Adrenal gland (tissue), 12 donors: ENCODE measurements around the gene SP100. TPM values are rescaled to one million over a fixed set of nuclear protein-coding genes. Genes with fewer than 3 reads are reported as not detected.

Experiments used
- DNase-seq, 7 donors: peaks; one replicate each; pipeline ENCODE4 v3.0.0-alpha.2; 2019 to 2020
- H3K27ac ChIP-seq, 5 donors: fragments of 200-600 bp; sonication (generic) in 4 of 5; 1 replicate in 3 of 5; 2 replicates in 2 of 5; pipeline versions ENCODE4 v1.5.1 to v1.8.0; 2016 to 2020; ENCODE audit warnings: mild to moderate bottlenecking in 1 of 5
- H3K27me3 ChIP-seq: fragments of 200-600 bp; 2 replicates; pipeline ENCODE4 v1.8.0; 2021
- H3K36me3 ChIP-seq, 2 donors: fragments of 200-600 bp; replicated peaks in 1 of 2; 1 replicate in 1 of 2; 2 replicates in 1 of 2; pipeline versions ENCODE4 v1.5.1 to v1.8.0; 2018 to 2022
- H3K4me1 ChIP-seq, 2 donors: fragments of 200-600 bp; replicated peaks in 1 of 2; 1 replicate in 1 of 2; 2 replicates in 1 of 2; pipeline versions ENCODE4 v1.5.1 to v1.8.0; 2018 to 2021
- H3K4me3 ChIP-seq, 4 donors: fragments of 200-600 bp; sonication (generic) in 3 of 4; one replicate each; pipeline ENCODE4 v1.5.1; 2016 to 2018
- H3K9me3 ChIP-seq, 3 donors: fragments of 200-600 bp; sonication (generic) in 1 of 3; replicated peaks in 1 of 3; 1 replicate in 2 of 3; 2 replicates in 1 of 3; pipeline versions ENCODE4 v1.5.1 to v1.8.0; 2016 to 2021
- POLR2A ChIP-seq, 2 donors: fragments of 450-650 bp; IDR thresholded peaks; one replicate each; pipeline ENCODE4 v1.6.1; 2017; ENCODE audit warnings: antibody characterized with exemption in 2 of 2, mild to moderate bottlenecking in 2 of 2, moderate library complexity in 1 of 2
- WGBS, 4 donors: extraction: QIAGEN DNeasy Blood & Tissue Kit in 2 of 4; methylation state at CpG; one replicate each; pipeline versions ENCODE4 v1.1.5 to v1.1.7; 2013 to 2017; 5-methylcytosine and 5-hydroxymethylcytosine counted together
- intact Hi-C, 2 donors: fragments of 100-400 bp; cut with DNase I; formaldehyde crosslinking; loops; one replicate each; pipeline versions ENCODE4 v1.14.1 to v1.15.0; 2022 to 2023
- polyA plus RNA-seq, 3 donors: library from polyadenylated mRNA; stranded (reverse); fragments of 200-250 nt in 2 of 3; fragments of 350-450 nt in 1 of 3; fragmentation: Illumina TruSeq in 1 of 3; extraction: RNeasy Lipid Tissue Mini Kit (QIAGEN cat#74804) in 1 of 3; gene quantifications; one replicate each; pipeline ENCODE4 v1.2.3, GENCODE V29; 2013 to 2014
- total RNA-seq, 9 donors: library from RNA; depleted of rRNA in 4 of 9; stranded (reverse); fragments of >200 nt in 4 of 9; fragments of 120-200 nt in 1 of 9; fragmentation: NEBNext Ultra II Directional in 1 of 9; extraction: Animal tissue kit (Norgen Biotek cat#: 25700) in 1 of 9; gene quantifications; one replicate each; pipeline versions ENCODE4 v1.1.0 to v1.2.4, GENCODE V29; 2013 to 2023
- TF ChIP-seq, protein P1 (sequence below), 6 experiments: fragments of 450-650 bp in 4 of 6; fragments of 200-600 bp in 2 of 6; sonication (generic) in 1 of 6; IDR thresholded peaks; 1 replicate in 5 of 6; 2 replicates in 1 of 6; pipeline versions ENCODE4 v1.5.1 to v1.8.0; 2016 to 2021; ENCODE audit warnings: antibody characterized with exemption in 6 of 6, mild to moderate bottlenecking in 2 of 6, moderate library complexity in 1 of 6
- donor health status: healthy with polysubstance abuse.
- donor health status: Bipolar disorder and iron deficiency.
- donor health status: DM: yes; HTN: yes; CAD: no.
- donor health status: DM: no; HTN: no; CAD: no.
- donor health status: DM: no; HTN: no; CAD: no.
- donor health status: DM: yes; HTN: yes; CAD: no.

Gene SP100
- total and polyA plus RNA-seq, 12 donors, result 59.2 to 147 (median 99.9) TPM

DNA sequence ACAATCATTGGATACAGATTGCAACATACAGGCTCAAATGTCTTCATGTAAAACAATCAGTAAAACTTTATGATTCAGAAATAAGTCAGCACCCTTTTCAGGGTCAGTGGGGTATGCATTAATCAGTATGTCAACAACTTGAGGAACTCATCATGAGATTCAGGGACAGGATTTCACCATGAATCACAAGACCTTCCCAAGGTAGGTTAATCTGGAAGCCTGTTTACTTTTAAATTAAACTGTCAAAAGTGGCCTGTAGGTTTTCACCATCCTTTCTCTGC, 104.8 kb downstream of the SP100 start:
- Histone ChIP-seq H3K27me3 (no peaks in the 10 kb centered on the region), H3K4me1 (no peaks in the 10 kb centered on the region), H3K36me3 (no peaks in the 10 kb centered on the region), H3K27ac (no peak overlapping the region), H3K4me3 (no peak overlapping the region), H3K9me3 (no peaks in the 10 kb centered on the region)
- intact Hi-C loops, result no loop called here
- DNase-seq, result no peak
- TF ChIP-seq, protein P1, sequence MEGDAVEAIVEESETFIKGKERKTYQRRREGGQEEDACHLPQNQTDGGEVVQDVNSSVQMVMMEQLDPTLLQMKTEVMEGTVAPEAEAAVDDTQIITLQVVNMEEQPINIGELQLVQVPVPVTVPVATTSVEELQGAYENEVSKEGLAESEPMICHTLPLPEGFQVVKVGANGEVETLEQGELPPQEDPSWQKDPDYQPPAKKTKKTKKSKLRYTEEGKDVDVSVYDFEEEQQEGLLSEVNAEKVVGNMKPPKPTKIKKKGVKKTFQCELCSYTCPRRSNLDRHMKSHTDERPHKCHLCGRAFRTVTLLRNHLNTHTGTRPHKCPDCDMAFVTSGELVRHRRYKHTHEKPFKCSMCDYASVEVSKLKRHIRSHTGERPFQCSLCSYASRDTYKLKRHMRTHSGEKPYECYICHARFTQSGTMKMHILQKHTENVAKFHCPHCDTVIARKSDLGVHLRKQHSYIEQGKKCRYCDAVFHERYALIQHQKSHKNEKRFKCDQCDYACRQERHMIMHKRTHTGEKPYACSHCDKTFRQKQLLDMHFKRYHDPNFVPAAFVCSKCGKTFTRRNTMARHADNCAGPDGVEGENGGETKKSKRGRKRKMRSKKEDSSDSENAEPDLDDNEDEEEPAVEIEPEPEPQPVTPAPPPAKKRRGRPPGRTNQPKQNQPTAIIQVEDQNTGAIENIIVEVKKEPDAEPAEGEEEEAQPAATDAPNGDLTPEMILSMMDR (IDR thresholded peaks at IDR 0.05), result no peak
- TF ChIP-seq POLR2A (IDR thresholded peaks at IDR 0.05), result no peak

DNA sequence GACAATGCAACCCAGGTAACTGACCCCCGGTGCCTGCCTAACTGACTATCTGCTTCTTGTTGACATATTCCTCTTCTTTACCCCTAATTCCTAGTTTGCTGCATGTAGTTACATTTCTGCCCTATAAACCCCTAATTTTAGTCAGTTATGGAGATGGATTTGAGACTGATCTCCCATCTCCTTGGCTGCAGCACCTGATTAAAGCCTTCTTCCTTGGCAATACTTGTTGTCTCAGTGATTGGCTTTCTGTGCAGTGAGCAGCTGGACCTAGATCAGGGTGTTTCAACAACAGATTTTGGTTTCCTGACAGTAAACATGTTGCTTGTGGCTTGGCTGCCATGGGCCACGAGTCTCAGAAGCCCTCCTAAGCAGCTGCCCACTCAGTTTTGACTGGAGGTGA, 105.4 kb downstream of the SP100 start:
- Histone ChIP-seq H3K4me3 (no peak overlapping the region), H3K27me3 (no peaks in the 10 kb centered on the region), H3K27ac (no peak overlapping the region), H3K9me3 (no peaks in the 10 kb centered on the region), H3K36me3 (no peaks in the 10 kb centered on the region), H3K4me1 (no peaks in the 10 kb centered on the region)
- DNase-seq, result no peak
- no peak for TF ChIP-seq POLR2A (IDR thresholded peaks at IDR 0.05)
- TF ChIP-seq, protein P1 (IDR thresholded peaks at IDR 0.05), result no peak
- intact Hi-C loops, result no loop called here
- 85 to 100% (median 90%) methylated on average over 1 to 2 of the region's 2 CpGs for WGBS, 4 donors

DNA sequence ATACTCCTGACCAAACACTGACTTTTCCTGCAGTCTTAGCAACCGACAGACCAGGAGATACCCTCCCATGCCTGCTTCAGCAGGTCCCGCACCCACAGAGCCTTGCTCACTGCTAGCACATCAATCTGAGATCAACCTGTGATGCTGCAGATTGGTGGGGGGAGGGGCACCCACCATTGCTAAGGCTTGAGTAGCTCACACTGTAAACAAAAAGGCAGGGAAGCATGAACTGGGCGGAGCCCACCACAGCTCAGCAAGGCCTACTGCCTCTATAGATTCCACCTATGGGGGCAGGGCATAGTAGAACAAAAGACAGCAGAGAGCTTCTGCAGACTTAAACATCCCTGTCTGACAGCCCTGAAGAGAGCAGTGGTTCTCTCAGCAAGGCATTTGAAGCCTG, 109.7 kb downstream of the SP100 start:
- no peak for DNase-seq
- Histone ChIP-seq H3K27me3 (no peaks in the 10 kb centered on the region), H3K4me3 (no peak overlapping the region), H3K27ac (no peak overlapping the region), H3K4me1 (no peaks in the 10 kb centered on the region), H3K9me3 (peaks cover 0 to 9% (median 0%) of the 10 kb centered on the region in 3 donors), H3K36me3 (no peaks in the 10 kb centered on the region)
- no peak for TF ChIP-seq POLR2A (IDR thresholded peaks at IDR 0.05)
- TF ChIP-seq, protein P1 (IDR thresholded peaks at IDR 0.05), result no peak
- 89 to 100% (median 98%) methylated on average over 3 of the region's 3 CpGs for WGBS, 4 donors
- intact Hi-C loops, result no loop called here

DNA sequence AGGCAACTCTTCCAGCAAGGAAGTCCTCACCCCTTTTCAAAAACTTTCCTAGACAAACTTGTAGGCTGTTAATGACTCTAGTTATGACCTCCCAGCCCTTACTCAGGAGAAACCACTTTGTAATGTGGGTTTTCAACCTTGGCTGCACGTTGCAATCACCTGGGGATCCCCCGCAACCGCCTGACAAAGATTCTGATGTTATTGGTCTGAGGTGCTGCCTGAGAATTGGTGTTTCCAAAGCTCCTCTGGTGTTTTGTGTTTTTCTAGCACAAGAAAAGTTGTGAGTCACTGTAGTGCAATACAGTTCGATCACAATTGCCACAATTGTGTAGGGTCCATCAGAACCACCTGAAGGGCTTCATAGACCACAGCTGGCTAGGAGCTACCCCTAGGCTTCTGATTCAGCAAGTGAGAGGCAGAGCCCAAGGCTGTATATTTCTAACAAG, 121.6 kb downstream of the SP100 start:
- H3K4me3 ChIP-seq, result no peak overlapping the region
- 87 to 96% (median 90%) methylated on average over 4 of the region's 4 CpGs for WGBS, 4 donors
- H3K9me3 ChIP-seq, result no peaks in the 10 kb centered on the region
- TF ChIP-seq, protein P1 (IDR thresholded peaks at IDR 0.05), result no peak
- no peak for TF ChIP-seq POLR2A (IDR thresholded peaks at IDR 0.05)
- no peaks in the 10 kb centered on the region for H3K27me3 ChIP-seq
- no peaks in the 10 kb centered on the region for H3K36me3 ChIP-seq
- no peaks in the 10 kb centered on the region for H3K4me1 ChIP-seq
- no peak overlapping the region for H3K27ac ChIP-seq
- intact Hi-C loops, result no loop called here
- DNase-seq, result no peak
